Bone marrow (tissue), 2 donors: ENCODE results near the gene SOST.

Experiments
- DNase-seq, 2 donors: peaks; one replicate each; lab custom pipeline; 2025; lab: John Stamatoyannopoulos, UW

The SOST gene

DNA sequence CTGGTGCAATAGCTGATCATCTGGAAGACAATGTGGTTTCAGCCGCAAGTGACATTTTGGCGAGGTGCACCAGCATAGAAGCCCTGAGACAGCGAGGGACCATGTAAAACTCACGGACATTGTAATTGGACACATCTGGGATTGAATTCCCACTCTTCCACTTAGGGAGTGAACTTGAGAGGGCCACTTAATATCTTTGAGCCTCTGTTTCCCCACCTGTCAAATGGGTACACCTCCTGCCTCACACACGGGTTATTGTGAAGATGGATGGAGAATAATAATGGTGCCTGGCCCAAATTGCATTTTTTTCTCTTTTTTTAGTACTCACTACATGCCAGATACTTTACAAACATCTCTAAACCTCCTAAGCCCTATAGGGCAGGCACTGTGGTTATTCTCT is 51.4 kb downstream of the SOST start:
- DNase-seq: no peak

DNA sequence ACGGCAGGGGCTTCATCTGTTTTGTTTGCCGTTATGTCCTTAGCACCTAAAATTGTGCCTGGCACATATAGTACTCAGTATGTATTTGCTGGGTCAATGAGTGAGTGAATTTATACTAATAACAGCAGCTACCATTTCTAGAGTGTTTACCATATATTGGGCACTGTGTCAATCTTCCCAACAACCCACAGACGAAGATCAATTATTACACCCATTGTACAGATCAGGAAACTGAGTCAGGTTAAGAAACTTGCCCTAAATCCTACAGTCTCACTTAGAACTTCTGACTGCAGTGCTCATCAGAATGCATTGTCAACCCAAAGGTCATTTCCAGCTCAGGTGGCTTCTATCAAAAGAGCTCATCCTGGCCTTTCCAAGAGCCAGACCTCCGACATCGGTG is 52.4 kb downstream of the SOST start:
- no peak for DNase-seq
